ENCODE results near the gene KANK4.
"Not testable (repeated sequence)": the region's sequence is repeated elsewhere in the genome, so short reads cannot be mapped to it uniquely, and the experiment has no call there.

The KANK4 gene

DNA sequence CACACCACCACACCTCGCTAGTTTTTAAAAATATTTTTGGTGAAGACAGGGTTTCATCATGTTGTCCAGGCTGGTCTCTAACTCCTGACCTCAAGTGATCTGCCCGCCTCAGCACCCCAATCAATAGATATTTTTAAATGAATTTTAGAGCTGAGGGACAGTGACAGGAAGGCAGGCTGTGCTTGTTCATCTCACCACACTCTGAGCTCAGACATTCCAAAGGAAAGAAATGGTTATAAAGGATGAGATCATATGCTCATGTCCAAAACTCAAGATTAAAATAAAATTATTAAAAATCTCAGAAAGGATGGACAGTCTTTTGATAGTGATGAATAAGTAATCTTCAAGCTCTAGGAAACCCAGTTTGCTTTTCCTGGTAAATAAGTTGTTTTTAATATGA, 83.7 kb downstream of the KANK4 start:
- DNase-seq (ENCODE audit: low spot score), result no peak

DNA sequence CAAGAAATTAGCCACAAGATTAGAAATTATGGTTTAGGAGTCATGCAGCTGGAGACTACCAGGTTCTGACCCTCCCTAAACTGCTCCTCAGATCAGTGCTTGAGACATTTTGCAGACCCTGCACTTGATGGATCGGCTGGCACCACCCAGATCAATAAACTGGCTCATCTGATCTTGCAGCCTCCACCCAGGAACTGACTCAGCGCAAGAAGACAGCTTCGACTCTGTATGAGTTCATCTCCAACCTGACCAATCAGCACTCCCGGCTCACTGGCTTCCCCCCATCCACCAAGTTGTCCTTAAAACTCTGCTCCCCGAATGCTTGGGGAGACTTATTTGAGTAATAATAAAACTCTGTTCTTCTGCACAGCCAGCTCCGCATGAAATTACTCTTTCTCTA, 84.5 kb downstream of the KANK4 start:
- DNase-seq (ENCODE audit: low spot score), result no peak

DNA sequence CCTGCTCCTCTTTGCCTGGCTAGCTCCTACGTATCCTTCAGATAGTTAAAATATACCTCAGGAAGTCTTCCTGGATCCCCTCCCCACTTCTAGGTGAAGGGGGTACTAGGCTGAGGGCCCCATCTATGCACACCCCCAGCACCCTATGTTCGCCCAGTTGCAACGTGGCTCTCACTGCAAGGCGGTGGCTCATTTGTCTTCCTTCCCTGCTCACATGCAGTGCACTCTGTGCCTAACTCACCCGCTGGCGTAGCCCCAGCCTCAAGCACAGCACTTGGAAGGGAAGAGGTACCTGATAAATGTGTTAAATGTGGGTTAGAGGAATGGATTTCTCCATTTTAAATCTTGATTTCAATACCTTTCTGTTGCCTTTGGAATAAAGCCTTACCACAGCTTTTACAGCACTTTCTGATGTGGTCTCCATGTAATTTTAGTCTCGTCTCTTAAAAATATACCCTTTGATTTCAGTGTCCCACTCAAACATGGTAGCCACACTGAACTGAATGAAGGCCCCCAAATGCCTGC, 85.2 kb downstream of the KANK4 start:
- no peak for DNase-seq (ENCODE audit: low spot score)

DNA sequence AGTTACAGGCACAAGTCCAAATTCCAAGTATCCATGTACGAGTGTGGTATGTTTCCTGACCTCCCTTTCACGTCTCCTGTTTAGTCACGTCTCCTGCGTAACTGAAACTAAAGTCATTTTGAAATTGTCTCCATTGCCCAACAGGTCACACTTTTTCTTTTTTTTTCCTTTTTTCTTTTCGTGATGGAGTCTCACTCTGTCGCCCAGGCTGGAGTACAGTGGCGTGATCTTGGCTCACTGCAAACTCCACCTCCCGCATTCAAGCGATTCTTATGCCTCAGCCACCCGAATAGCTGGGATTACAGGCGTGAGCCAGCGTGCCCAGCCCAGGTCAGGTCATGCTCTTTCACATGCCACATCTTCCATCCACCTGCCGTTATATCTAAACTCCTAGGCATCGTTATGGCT, 86.4 kb downstream of the KANK4 start:
- DNase-seq (ENCODE audit: low spot score), result no peak

DNA sequence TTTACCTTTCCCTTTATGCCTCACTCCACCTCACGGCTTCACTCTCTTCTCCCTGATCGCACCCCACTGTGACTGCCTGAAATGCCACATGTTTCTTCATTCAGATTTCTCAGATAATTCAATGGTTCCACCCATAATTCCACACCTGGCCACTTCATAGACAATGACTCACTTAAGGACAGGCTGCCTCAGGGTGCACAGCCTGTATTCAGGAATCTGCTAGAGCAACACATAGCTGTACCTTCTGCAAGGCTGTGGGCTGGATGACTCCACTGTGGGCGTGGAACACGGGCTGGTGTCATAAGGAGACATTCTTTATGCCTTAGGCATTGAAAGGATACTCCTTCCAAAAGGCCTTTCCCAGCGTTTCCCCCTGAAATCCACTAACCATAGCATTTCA, 88.5 kb downstream of the KANK4 start:
- DNase-seq (ENCODE audit: low spot score), result peak; percentile 83

DNA sequence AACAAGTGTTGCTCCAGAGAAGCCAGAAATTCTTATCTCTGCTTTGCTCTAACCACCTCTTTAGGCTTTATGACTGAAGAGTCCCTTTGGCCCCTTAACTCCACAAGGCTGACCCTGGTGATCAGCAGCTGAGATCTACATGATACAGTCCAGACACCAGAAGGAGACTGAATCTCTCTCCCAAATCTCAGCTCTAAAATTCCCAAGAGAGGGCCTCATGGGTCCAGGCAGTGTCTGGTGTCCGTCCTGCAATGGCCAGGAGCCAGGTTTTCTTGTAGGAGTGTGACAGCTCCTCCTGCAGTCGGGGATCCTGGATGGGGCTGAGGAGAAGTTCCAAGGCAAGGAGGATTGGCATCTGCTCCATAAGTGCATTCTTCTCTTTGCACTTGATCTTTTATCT, 89.3 kb downstream of the KANK4 start:
- no peak for DNase-seq (ENCODE audit: low spot score)

DNA sequence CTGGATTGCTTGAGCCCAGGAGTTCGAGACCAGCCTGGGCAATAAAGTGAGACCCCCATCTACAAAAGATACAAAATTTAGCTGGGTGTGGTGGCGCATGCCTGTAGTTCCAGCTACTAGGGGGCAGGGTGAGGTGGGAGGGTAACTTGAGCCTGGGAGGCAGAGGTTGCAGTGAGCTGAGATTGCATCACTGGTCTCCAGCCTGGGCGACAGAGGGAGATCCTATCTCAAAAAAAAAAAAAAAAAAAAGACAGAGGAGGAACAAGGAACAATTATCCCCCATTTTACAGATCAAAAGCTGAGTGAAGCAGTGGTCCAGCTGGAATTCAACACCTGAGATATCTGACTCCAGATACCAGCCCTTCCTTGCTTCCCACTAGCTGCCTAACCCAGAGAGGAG, 89.8 kb downstream of the KANK4 start:
- DNase-seq (ENCODE audit: low spot score), result no peak

DNA sequence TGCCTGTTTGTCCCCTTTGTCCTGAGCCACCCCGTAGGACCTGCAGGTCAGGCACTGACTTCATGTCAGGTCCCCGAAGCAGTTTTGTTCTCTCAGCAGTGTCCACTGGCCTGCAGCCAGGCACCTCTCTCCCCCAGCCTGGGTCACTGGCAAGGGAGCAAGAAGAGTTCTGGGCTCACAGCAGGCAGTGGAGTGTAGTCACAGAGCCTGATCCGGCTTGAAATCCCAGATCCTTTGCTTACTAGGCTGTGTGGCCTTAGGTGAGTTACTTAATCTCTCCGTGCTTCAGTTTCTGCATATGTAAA, 90.4 kb downstream of the KANK4 start:
- DNase-seq (ENCODE audit: low spot score), result no peak

DNA sequence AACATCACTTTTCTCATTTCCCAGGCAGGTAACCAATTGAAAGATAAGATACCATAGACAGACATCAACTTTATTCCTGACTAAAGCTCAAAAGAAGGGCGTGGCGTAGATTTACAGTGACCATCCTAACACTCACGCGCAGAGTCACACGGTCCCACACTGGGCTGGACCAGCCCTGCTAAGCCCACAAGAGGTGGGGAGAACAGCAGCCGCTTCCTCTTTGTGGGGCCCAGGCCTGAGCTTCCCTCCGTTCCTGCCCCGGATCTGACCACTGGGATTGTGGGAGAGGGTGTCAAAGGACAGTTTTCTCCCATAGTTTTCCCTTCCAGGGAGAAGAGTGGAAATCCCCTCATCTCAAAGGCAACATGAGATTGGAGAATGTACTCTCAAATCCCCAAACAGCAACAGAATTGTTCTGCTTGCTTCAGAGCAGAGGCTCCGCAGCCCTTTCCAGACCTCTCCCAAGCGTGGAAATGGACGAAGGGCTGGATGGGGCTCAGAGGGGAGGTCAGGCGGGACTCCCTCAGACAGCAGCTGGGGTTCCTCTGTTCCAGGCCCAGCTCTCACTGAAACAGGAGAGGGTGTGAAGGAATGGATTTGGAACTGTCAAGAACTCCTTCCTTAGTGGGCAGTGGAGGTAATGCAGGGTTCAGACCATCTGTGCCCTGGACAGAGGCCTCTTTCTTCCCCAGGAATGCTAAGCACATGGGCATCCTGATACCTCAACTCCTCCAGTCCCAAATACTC, 90.9 kb downstream of the KANK4 start:
- no peak for DNase-seq (ENCODE audit: low spot score)

DNA sequence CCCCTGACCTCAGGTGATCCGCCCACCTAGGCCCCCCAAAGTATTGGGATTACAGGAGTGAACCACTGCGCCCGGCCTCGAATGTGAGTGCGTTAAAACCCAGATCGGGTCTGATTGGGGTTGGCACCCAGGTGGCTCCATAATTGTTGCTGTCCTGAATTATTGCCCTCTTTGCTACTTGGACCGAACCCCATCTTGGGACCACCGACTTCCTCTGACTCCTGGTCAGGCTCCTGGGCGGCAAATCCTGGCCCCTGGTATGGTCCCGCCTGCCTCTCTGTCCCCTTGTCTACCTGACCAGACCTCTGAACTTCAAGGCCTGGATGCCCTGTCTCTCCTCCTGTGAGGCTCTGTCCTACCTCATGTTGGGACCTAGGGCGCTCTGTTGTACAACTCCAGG, 91.7 kb downstream of the KANK4 start:
- no peak for DNase-seq (ENCODE audit: low spot score)

DNA sequence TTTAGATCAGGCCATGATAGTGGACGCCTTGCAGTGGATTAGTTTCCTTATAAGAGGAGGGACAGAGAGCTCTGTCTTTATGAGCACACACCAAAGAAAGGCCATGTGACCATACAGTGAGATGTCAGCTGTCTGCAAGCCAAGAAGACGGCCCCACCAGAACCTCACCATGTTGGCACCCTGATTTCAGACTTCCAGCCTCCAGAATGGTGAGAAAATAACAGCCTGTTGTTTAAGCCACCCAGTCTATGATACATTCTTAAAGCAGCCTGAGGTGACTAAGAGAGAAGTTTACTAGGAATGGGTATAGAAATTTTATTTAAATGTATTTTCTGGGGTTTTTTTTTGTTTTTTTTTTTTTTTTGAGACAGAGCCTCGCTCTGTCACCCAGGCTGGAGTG, 95.1 kb downstream of the KANK4 start:
- no peak for DNase-seq (ENCODE audit: low spot score)

DNA sequence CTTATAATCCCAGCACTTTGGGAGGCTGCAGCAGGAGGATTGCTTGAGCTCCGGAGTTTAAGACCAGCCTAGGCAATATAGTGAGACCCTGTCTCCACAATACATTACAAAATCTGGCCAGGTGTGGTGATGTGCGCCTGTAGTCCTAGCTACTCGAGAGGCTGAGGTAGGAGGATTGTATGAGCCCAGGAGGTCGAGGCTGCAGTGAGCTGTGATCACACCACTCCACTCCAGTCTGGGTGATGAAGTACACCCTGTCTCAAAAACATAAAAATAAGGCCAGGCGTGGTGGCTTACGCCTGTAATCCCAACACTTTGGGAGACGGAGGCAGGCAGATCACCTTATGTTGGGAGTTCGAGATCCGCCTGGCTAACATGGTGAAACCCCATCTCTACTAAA, 96.9 kb downstream of the KANK4 start:
- no peak for DNase-seq (ENCODE audit: low spot score)

DNA sequence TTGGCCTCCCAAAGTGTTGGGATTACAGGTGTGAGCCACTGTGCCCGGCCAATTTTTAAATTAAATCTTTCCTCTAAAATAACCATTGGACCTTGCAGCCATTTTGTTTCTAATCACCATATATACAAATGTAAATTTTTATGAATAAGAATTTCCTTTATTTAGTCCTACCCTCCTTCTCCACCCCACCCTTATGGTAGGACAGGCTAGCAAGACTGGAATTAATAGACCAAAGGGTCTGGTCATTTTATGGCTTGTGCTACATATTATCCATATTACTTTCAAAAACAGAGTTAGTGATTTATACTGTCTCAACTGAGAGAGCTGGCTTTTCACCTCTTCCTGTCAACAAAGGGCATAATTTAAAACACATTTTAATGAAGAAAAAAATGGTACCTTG, 98.1 kb downstream of the KANK4 start:
- no peak for DNase-seq (ENCODE audit: low spot score)

DNA sequence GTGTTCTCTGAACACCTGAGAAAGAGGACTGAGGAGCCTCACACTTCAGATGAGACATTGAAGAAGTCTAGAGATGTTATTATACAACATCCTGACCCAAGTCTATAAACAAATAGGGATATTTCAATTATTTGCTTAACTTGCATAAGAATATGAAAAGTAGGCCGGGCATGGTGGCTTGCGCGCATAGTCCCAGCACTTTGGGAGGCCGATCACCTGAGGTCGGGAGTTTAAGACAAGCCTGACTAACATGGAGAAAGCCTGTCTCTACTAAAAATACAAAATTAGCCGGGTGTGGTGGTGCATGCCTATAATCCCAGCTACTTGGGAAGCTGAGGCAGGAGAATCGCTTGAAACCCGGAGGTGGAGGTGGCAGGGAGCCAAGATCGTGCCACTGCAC, 98.8 kb downstream of the KANK4 start:
- DNase-seq (ENCODE audit: low spot score), result not testable (repeated sequence)

DNA sequence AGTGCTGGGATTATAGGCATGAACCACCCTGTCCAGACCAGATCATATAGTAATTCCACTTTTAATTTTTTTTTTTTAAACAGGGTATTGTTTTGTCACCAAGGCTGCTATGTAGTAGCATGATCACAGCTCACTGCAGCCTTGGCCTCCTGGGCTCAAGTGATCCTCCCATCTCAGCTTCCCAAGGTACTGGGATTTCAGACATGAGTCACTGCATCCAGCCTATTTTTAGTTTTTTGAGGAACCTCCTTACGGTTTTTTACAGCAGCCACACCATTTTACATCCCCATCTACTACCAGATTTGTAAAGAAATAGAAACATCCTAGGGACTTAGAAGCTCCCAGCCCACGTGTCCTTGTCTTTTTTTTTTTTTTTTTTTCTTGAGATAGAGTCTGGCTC, 100.6 kb downstream of the KANK4 start:
- no peak for DNase-seq (ENCODE audit: low spot score)

DNA sequence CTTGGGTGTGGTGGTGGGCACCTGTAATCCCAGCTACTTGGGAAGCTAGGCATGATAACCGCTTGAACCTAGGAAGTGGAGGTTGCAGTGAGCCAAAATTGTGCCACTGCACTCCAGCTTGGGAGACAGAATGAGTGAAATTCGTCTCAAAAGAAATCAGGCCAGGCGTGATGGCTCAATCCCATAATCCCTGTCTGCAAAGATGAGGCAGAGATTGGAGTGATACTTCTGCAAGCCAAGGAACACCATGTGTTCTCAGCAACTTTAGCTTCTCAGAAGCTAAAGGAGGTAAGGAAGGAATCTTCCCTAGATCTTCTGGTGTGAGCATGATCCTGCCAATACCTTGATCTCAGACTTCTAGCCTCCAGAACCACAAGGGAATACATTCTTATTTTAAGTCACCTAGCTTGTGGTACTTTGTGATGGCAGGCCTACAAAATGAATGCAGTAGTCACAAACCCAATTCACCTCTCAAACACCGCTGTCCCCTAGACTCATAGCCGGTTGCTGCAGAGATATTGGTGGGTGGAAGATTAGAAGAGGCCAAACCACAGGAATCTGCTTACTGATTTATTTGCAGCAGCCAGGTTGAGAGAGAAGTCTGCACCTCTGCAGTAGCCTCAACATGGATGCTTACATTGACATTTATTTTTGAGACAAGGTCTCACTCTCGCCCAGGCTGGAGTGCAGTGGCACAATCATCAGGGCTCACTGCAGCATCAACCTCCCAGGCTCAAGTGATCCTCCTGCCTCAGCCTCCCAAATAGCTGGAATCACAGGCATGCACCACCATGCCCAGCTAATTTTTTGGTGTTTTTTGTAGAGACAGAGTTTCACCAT, 105.9 kb downstream of the KANK4 start:
- DNase-seq (ENCODE audit: low spot score), result peak; percentile 33

DNA sequence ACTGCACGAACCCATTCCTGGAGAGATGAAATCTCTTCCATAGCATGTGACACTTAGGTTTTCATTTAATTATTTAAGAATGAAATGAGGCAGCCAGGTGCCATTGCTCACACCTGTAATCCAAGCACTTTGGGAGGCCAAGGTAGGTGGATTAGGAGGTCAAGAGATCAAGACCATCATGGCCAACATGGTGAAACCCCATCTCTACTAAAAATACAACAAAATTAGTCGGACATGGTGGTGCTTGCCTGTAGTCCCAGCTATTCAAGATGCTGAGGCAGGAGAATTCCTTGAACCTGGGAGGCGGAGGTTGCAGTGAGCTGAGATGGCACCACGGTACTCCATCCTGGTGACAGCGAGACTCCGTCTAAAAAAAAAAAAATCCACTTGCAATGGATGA, 106.8 kb downstream of the KANK4 start:
- DNase-seq (ENCODE audit: low spot score), result no peak

DNA sequence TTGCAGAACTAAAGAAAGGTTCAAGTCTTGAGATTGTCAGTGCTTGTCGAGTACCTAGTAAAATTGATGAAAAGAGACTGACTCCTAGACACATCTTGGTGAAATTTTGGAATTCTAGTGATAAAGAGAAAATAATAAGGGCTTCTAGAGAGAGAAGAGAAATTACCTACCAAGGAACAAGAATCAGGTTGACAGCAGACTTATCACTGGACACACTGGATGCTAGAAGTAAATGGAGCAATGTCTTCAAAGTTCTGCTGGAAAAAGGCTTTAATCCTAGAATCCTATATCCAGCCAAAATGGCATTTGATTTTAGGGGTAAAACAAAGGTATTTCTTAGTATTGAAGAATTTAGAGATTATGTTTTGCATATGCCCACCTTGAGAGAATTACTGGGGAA, 108.3 kb downstream of the KANK4 start:
- DNase-seq (ENCODE audit: low spot score), result no peak

DNA sequence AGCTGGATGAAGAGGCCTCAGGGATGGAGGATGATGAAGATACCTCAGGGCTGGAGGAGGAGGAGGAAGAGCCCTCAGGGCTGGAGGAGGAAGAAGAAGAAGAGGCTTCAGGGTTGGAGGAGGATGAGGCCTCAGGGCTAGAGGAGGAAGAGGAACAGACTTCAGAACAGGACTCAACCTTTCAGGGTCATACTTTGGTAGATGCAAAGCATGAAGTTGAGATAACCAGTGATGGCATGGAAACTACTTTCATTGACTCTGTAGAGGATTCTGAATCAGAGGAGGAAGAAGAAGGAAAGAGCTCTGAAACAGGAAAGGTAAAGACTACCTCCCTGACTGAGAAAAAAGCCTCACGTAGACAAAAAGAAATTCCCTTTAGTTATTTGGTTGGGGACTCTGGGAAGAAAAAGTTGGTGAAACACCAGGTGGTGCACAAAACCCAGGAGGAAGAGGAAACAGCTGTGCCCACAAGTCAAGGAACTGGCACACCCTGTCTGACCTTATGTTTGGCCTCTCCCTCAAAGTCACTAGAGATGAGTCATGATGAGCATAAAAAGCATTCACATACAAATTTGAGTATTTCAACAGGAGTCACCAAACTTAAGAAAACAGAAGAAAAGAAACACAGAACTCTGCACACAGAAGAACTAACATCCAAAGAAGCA, 109.2 kb downstream of the KANK4 start:
- DNase-seq (ENCODE audit: low spot score), result no peak

DNA sequence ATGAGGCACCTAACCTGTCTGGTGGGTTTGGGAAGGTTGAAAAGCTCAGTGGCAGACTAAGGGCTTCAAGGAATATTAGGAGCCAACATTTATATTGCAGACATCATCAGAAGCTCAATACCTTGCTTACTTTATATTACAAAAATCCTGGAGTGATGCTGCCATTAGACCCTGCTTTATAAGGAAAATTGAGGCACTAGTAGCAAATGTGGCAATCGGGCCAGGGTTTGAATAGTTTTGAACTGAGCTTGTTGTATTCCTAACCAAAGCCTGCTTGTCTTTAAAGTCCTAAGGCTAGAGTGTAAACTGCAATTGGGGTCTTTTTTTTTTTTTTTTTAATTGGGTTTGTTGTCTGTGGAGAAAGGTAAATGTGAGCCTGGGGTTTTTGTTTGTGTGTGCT, 110.3 kb downstream of the KANK4 start:
- no peak for DNase-seq (ENCODE audit: low spot score)

DNA sequence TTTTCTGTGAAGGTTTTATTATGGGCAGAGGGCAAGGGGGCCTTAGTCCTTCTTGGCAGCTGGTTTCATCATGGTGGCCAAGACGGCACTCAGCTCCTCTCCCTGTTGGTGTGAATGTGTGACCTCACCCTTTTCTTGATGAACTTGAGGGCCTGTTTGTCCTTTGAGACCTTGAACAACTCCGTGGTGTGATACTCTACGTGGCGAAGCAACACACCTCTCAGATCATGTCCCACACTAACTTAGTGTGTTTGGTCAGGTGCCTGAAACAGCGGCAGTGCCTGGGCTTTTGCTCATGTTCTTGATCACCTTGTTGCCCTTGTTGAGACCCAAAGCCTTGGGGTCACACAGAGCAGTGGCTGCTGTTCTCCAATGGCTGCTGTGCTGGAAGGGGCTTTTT, 111.1 kb downstream of the KANK4 start:
- no peak for DNase-seq (ENCODE audit: low spot score)

DNA sequence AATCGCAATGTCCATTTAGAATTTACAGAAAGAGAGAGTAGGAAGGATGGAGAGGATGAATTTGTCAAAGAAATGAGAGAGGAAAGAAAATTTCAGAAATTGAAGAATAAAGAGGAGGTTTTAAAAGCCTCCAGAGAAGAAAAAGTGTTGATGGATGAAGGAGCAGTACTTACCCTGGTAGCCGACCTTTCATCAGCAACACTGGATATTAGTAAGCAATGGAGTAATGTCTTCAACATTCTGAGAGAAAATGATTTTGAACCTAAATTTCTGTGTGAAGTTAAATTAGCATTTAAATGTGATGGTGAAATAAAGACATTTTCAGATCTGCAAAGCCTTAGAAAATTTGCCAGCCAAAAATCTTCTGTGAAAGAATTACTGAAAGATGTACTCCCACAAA, 112.0 kb downstream of the KANK4 start:
- DNase-seq (ENCODE audit: low spot score), result no peak

DNA sequence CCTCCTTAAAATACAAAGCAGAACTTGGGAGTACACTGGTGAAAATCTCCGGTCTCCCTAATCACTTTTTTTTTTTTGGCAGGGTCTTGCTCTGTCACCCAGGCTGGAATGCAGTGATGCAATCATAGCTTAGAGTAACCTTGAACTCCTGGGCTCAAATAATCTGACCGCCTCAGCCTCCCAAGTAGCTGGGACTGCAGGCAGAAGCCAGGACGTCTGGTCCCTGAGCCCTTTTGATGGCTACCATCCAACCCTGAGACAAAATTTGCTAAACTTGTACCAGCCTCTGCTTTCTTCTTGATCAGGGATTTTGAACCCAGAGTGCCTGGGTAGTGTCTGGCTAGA, 120.5 kb downstream of the KANK4 start:
- no peak for DNase-seq (ENCODE audit: low spot score)
